ENCODE measurements around the gene CD109. TPM values are rescaled to one million over a fixed set of nuclear protein-coding genes. Genes with fewer than 3 reads are reported as not detected.
"Not testable (repeated sequence)": the region's sequence is repeated elsewhere in the genome, so short reads cannot be mapped to it uniquely, and the experiment has no call there.

CD109 gene
- total RNA-seq, 1 donor from 2014 or later, result 3.8 TPM

GRCh38 chr6:73823832-73824231 is 127.8 kb downstream of the CD109 start:
- Mint-ChIP-seq H3K36me3 (no peaks in the 10 kb centered on the region), H3K9me3 (peaks cover 3% of the 10 kb centered on the region), H3K27ac (no peak overlapping the region), H3K27me3 (ENCODE audit: low read depth) (no peaks in the 10 kb centered on the region), H3K4me1 (no peaks in the 10 kb centered on the region), H3K4me3 (no peak overlapping the region)
- TF ChIP-seq, protein P1, sequence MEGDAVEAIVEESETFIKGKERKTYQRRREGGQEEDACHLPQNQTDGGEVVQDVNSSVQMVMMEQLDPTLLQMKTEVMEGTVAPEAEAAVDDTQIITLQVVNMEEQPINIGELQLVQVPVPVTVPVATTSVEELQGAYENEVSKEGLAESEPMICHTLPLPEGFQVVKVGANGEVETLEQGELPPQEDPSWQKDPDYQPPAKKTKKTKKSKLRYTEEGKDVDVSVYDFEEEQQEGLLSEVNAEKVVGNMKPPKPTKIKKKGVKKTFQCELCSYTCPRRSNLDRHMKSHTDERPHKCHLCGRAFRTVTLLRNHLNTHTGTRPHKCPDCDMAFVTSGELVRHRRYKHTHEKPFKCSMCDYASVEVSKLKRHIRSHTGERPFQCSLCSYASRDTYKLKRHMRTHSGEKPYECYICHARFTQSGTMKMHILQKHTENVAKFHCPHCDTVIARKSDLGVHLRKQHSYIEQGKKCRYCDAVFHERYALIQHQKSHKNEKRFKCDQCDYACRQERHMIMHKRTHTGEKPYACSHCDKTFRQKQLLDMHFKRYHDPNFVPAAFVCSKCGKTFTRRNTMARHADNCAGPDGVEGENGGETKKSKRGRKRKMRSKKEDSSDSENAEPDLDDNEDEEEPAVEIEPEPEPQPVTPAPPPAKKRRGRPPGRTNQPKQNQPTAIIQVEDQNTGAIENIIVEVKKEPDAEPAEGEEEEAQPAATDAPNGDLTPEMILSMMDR (IDR thresholded peaks at IDR 0.05; ENCODE audit: unreplicated experiment), result no peak
- no peak for DNase-seq (ENCODE audit: low spot score in 2 of 2, unreplicated experiment in 2 of 2)

DNA sequence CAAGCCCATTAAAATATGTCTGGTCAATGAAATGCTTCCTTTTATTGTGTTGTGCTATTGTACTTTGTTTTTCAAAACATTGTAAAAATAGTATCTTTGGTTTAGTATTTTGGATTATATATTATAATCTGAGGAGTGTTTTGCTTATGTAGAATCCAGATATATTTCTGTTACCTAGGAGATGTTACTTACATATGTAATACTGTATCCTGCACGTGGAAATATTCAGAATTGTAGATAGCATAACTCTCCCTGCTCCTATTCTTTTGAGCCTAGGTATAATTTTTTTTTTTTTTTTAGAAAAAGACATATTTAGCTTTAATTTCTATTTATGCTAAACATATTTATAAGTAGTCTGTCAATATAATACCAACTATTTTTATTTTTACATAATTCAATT is 130.6 kb downstream of the CD109 start:
- Mint-ChIP-seq H3K4me3 (no peak overlapping the region), H3K4me1 (no peaks in the 10 kb centered on the region), H3K36me3 (no peaks in the 10 kb centered on the region), H3K27ac (no peak overlapping the region), H3K27me3 (ENCODE audit: low read depth) (no peaks in the 10 kb centered on the region), H3K9me3 (no peaks in the 10 kb centered on the region)
- TF ChIP-seq, protein P1 (IDR thresholded peaks at IDR 0.05; ENCODE audit: unreplicated experiment), result no peak
- DNase-seq (ENCODE audit: low spot score in 2 of 2, unreplicated experiment in 2 of 2), result no peak

GRCh38 chr6:73830119-73830518 is 134.1 kb downstream of the CD109 start:
- H3K27me3 Mint-ChIP-seq (ENCODE audit: low read depth), result no peaks in the 10 kb centered on the region
- no peaks in the 10 kb centered on the region for H3K36me3 Mint-ChIP-seq
- no peak overlapping the region for H3K27ac Mint-ChIP-seq
- DNase-seq (ENCODE audit: low spot score in 2 of 2, unreplicated experiment in 2 of 2), result no peak
- H3K4me3 Mint-ChIP-seq, result no peak overlapping the region
- TF ChIP-seq, protein P1 (IDR thresholded peaks at IDR 0.05; ENCODE audit: unreplicated experiment), result no peak
- H3K9me3 Mint-ChIP-seq, result peaks cover 4% of the 10 kb centered on the region
- H3K4me1 Mint-ChIP-seq, result no peaks in the 10 kb centered on the region

GRCh38 chr6:73832313-73832712 is 136.3 kb downstream of the CD109 start:
- no peak overlapping the region for H3K4me3 Mint-ChIP-seq
- peaks cover 4% of the 10 kb centered on the region for H3K9me3 Mint-ChIP-seq
- TF ChIP-seq, protein P1 (IDR thresholded peaks at IDR 0.05; ENCODE audit: unreplicated experiment), result no peak
- DNase-seq (ENCODE audit: low spot score in 2 of 2, unreplicated experiment in 2 of 2), result no peak
- no peaks in the 10 kb centered on the region for H3K36me3 Mint-ChIP-seq
- no peaks in the 10 kb centered on the region for H3K4me1 Mint-ChIP-seq
- no peak overlapping the region for H3K27ac Mint-ChIP-seq
- no peaks in the 10 kb centered on the region for H3K27me3 Mint-ChIP-seq (ENCODE audit: low read depth)

DNA sequence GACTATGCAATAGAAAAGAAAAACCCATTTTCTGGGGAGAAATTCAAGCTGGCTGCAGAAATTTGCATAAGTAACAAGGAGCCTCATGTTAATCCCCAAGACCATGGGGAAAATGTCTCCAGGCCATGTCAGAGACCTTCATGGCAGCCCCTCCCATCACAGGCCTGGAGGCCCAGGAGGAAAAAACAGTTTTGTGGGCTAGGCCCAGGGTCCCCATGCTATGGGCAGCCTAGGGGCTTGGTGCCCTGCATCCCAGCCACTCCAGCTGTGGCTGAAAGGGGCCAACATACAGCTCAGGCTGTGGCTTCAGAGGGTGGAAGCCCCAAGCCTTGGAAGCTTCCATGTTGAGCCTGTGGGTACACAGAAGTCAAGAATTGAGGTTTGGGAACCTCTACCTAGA is 148.7 kb downstream of the CD109 start:
- DNase-seq (ENCODE audit: low spot score in 2 of 2, unreplicated experiment in 2 of 2); H3K4me3 Mint-ChIP-seq; H3K27ac Mint-ChIP-seq; H3K4me1 Mint-ChIP-seq; H3K27me3 Mint-ChIP-seq (ENCODE audit: low read depth): not testable (repeated sequence)
- Mint-ChIP-seq H3K9me3 (peaks cover 58% of the 10 kb centered on the region), H3K36me3 (peaks cover 16% of the 10 kb centered on the region)

DNA sequence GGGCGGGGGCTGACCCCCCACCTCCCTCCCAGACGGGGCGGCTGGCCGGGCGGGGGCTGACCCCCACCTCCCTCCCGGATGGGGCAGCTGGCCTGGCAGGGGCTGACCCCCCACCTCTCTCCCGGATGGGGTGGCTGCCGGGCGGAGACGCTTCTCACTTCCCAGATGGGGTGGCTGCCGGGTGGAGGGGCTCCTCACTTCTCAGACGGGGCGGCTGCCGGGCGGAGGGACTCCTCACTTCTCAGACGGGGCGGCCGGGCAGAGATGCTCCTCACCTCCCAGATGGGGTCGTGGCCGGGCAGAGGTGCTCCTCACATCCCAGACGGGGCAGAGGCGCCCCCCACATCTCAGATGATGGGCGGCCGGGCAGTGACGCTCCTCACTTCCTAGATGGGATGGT is 155.0 kb downstream of the CD109 start:
- not testable (repeated sequence) for H3K27me3 Mint-ChIP-seq (ENCODE audit: low read depth); H3K27ac Mint-ChIP-seq; H3K4me1 Mint-ChIP-seq; H3K36me3 Mint-ChIP-seq; DNase-seq (ENCODE audit: low spot score in 2 of 2, unreplicated experiment in 2 of 2); H3K4me3 Mint-ChIP-seq
- peaks cover 29% of the 10 kb centered on the region for H3K9me3 Mint-ChIP-seq

All from mesothelial cell of epicardium (in vitro differentiated cells).